Islet of Langerhans (tissue), 1 donor: ENCODE results near the gene AP5S1.
"Not testable (repeated sequence)": the region's sequence is repeated elsewhere in the genome, so short reads cannot be mapped to it uniquely, and the experiment has no call there.

Experiments
- FAIRE-seq: peaks from one replicate; lab custom pipeline; 2011; peaks lifted over from hg19 to GRCh38; lab: Jason Lieb, UNC

Gene AP5S1

DNA sequence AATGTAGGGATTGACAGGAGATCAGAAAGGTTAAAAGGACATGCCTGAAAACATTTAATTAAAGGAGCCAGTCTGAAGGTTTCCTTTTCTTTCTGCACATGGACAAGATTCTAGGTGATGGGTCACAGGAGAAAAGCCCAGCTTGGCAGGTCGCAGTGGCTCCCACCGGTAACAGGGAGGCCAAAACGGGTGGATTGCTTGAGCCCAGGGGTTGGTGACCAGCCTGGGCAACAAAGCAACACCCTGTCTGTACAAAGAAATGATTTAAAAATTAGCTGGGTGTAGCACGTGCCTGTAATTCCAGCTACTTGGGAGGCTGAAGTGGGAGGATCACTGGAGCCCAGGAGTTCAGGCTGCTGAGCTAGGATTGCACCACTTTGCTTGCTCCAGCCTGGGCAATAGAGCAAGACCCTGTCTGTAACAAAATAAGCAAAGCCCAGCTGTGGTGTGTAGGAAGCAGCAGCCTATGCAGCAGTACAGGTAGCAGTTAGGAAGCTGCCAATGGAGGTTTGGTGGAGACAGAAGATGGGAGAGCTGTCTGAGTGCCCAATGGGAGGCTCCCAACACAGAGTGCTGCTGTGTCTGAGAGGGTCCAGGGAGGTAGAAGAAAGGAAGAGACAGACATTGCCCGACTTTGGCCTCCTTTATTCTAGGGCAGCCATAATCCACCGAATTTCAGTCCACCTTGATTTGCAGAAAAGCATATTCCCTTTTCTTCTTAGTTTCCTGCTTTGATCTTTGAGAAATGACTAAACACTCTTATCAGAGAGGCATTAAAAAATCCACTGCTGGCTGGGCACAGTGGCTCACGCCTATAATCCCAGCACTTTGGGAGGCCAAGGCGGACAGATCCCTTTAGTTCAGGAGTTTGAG is 7.1 kb upstream of the AP5S1 start:
- no peak for FAIRE-seq

DNA sequence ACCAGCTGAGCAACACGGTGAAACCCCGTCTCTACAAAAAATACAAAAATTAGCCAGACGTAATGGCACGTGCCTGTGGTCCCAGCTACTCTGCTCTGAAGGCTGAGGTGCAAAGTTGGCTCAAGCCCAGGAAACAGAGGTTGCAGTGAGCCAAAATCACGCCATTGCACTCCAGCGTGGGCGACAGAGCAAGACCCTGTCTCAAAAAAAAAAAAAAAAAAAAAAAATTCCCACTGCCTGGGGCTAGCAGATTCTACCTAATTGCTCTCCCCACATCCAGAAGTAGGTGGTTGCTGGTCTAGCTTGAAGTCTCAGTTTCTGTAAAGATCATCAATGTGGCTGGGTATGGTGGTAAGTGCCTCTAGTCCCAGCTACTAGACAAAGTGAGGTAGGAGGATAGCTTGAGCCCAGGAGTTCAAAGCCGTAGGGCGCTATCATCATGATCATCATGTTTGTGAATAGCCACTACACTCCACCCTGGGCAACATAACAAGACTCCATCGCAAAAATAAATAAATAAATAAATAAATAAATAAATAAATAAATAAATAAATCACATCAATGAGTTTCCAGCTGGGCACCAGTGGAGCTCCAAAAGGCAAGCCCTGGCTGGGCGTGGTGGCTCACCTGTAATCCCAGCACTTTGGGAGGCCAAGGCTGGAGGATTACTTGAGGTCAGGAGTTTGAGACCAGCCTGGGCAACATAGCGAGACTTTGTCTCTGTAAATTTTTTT is 6.3 kb upstream of the AP5S1 start:
- no peak for FAIRE-seq

DNA sequence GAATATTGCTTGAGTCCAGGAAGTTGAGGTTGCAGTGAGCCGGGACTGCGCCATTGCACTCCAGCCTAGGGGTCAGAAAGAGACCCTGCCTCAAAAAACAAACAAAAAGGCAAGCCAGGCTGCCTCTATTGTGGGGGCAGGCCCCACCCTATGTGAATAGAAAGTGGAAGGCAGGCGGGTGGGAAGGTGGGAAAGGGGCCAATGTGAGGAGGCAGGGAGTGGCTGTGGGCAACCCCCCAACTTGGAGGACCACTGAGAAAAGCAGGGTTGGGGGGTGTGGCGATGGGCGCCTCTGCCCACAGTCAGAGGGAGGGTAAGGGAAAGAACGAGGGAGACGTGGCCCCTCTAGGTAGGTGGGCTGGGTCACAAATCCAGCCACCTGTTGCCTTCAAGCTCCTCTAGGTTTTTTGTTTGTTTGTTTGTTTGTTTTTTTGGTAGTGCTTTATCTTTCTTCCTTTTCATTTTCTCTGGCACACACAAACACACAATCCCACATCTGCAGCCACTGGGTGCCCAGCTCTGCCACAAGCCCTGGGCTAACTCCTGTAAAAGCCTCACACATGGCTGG is 5.3 kb upstream of the AP5S1 start:
- no peak for FAIRE-seq

DNA sequence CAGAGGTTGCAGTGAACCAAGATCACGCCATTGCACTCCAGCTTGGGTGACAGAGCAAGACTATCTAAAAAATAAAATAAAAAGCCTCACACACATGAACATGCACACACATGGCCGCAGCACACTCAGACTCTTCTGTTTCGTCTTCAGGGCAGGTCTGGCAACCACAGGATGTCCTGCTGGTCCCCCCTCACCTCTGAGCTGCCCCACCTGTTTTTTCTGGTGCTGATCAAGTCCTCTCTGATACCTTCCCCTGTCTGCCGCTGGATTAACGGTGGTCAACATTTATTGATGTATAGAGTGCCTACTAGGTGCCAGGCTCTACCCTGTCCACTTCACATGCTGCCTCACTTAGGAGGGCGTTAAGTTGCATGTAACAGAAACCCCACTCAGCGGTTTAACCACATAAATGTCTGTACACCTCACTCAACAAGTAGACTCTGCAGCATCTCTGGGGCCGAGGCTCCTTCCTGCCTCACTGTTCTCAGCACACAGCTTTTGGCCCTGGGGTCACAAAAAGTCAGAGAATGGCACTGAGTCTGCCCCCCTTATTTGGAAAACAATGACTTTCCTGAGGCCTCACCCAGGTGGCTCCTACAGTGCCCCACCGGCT is 4.5 kb upstream of the AP5S1 start:
- no peak for FAIRE-seq

DNA sequence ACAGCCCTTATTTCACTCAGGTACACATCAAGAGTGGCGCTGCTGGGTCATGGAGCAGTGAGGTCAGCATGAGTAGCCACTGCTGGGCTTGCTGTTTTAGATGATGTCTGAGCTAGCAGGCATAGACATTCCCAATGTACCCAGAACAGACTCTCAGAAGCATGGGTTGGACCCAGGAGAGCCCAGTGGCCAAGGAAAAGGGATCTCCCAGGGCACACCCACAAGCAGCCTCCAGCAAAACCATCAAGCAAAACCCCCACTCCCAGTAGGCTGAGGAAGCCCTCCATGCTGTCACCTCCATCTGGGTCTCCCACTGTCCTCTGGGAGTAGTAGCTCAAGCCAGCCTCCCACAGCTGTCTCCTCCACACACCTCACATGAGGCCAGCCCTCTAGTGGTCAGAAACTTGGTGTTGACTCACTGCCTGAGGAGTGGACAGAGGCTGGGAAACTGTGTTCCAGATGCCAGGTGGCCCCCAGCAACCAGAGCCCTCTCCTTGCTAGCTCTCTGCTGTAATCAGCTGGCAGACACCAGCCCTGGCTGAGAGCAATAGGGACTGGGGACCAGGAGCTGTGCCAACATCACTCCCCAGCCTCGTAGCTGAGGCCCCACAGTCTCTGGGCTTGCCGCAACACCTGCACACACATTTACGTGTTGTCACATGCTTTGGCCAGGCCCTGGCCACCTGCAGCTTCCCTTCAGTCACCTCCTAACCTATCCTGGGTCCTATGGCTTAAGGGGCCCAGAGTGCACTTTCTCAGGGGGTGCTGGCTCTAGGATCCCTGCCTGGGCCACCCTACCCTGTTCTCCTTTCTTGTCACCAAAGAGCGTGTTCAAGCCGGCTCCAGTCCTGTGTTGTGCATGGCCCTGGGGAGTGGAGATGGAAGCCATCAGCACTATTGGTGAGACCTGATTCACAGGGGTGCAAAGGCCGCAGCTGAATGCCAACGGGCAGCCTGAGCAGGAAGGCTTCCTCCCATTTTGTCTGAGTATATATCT is 1.9 kb upstream of the AP5S1 start:
- no peak for FAIRE-seq

DNA sequence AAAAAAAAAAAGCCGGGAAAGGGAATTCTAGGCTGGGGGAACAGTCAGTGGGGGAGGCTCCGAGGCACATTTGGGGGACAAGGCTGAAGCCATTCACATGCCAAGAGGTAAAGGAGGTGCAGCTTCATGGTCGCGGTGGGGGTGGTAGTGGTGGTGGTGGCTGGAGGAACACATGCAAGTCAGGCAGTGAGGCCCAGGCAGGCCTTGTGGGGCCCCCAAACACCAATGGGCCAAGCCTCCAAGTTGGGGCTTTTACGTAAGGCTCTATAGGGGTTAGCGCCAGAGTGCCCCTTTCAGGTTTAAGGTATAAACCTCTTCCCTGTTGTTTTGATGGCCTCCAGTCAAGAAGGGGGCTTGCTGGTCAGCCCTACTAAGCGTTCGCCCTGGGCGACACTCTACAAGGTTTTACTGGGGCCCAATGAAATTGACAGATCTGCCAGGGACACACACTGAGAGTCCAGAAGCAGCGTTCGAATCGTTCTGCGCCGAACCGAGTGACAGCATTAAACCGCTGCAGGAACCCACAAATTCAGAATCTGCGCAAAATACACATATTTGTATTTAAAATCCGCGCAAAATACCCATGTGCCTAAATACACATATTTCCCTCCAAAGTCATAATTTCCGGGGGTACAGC is 818 bp upstream of the AP5S1 start:
- FAIRE-seq: no peak

DNA sequence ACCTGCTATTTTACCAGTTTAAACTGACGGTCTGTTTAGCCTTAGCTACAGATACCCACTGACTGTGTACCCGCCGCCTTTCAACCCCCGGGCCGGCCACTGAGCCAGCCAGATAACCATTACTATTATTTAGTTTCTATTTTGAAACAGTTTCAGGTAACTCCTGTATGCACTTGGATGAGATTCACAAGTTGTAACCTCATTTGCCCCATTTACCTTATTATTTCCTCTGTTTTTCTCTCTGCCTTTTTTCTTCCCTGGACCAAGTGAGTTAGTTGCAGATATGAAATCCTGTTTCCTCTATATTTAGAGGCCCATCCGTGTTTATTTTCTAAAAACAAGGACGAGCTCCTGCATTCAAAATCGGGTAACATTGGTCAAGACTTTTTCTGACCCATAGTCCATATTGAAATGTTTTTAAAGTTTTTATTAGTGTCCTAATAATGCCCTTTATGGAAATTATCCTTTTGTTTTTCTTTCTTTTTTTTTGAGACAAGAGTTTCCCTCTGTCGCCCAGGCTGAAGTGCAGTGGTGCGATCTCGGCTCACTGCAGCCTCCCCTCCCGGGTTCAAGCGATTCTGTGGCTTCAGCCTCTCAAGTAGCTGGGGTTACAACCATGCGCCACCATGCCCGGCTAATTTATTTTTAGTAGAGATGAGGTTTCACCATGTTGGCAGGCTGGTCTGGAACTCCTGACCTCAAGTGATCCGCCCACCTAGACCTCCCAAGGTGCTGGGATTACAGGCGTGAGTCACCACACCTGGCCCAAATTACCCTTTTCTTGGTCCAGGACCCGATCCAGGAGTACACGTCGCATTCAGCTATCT is 767 bp downstream of the AP5S1 start:
- FAIRE-seq: no peak

DNA sequence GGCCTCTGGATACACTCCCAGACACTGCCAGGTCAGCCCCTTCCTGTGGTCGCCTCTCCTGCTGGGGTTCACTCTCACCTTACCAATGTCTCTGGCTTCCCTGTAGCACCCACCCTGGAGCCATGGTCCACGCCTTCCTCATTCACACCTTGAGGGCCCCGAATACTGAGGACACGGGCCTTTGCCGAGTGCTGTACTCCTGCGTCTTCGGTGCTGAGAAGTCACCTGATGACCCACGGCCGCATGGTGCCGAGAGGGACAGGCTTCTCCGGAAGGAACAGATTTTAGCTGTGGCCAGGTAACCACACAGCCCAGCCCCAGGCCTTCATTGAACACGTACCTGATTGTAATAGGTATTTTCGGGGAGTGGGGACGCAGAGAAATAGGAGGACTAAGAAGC is 1.6 kb downstream of the AP5S1 start:
- no peak for FAIRE-seq

DNA sequence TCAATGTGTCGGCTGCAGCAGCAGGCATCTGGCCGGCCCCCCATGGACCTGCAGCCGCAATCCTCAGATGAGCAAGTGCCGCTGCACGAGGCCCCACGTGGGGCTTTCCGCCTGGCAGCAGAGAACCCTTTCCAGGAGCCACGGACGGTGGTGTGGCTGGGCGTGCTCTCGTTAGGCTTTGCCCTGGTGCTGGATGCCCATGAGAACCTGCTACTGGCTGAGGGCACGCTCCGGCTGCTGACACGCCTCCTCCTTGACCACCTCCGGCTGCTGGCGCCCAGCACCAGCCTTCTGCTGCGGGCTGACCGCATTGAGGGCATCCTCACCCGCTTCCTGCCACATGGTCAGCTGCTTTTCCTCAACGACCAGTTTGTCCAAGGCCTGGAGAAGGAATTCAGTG is 3.5 kb downstream of the AP5S1 start:
- FAIRE-seq: no peak

DNA sequence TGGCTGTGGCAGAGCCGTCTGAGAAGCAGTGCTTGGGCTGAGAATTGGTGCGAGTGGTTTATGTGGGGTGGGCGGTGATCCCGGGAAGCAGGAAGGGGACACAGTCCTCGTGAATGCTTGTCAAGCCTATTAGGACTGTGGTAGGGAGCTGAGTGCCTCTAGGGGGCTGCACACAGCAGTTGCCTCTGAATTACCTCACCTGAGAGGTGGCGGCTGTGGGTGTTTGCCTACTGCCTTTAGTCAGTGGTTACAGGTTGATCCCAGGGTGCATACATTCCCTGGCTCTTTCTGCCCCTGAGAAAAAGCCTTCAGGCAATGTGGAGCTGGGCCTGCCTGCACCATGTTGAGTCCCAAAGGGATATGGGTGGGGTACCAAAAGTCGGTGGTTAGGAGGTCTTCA is 5.2 kb downstream of the AP5S1 start:
- no peak for FAIRE-seq

DNA sequence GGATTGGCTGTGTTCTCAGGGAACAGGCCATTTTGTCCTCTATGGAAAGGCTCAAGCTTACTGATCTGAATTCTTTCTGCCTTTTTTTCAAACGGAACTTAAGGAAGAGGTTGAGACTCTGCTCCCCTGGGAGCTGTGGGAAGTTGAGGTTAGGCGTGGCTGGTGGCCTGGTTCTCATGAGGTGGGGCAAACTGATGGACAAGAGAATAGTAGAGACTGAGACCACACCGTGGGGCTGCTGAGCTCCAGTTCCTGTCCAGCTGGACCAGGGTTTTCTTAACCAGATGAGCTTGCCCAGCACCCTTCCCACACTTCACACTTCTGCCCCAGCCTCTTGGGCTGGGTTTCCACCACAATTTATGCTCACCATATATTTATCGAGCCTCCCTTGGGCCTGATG is 6.1 kb downstream of the AP5S1 start:
- FAIRE-seq: no peak

DNA sequence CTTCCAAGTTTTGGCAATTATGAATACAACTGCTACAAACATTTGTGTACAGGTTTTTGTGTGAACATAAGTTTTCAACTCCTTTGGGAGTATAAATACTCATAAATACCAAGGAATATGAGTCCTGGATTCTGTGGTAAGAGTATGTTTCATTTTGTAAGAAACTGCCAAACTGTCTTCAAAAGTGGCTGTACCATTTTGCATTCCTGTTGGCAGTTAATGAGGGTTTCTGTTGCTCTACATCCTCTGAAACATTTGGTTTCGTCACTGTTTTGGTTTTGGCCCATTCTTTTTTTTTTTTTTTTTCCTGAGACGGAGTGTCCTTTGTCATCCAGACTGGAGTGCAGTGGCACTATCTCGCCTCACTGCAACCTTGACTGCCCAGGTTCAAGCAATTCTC is 8.5 kb downstream of the AP5S1 start:
- FAIRE-seq: no peak

DNA sequence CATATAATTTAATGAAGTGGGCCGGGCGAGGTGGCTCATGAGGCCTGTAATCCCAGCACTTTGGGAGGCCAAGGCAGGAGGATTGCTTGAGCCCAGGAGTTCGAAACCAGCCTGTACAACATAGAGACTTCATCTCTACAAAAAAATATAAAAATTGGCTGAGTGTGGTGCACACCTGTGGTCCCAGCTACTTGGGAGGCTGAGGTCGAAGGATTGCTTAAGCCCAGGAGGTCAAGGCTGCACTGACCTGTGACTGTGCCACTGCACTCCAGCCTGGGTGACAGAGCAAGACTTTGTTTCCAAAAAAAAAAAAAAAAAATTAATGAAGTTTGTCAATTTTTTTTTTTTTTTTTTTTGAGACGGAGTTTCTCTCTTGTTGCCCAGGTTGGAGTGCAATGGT is 9.5 kb downstream of the AP5S1 start:
- FAIRE-seq: not testable (repeated sequence)

DNA sequence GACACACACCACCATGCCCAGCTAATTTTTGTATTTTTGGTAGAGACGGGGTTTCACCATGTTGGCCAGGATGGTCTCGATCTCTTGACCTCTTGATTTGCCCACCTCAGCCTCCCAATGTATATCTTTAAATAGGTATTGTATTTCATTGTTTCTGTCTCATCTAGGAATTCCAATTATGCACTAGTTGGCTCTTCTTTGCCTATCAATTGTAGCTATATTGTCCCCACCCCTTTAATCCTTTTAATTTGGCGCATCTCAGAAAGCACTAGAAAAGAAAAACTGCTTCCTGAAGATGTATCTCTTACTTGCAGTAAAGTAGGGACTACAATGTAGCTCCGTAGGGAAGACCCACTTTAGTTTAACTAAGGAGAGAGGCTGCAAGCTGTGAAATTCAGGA is 15.8 kb downstream of the AP5S1 start:
- FAIRE-seq: no peak

DNA sequence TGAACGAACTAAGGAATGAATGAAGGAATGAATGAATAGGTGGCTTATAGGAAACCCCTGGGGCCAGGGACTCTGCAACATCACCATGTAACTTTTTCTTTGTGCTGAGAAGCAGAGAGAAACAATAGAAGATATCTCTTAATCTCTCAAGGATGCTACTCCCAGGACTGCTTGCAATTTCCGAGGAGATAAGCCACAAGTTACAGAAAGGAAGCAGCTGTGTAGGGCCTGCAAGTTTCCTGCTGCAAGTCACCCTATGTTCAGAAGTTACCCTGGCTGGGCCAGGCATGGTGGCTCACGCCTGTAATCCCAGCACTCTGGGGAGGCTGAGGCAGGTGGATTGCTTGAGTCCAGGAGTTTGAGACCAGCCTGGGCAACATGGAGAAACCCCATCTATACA is 19.0 kb downstream of the AP5S1 start:
- FAIRE-seq: no peak

DNA sequence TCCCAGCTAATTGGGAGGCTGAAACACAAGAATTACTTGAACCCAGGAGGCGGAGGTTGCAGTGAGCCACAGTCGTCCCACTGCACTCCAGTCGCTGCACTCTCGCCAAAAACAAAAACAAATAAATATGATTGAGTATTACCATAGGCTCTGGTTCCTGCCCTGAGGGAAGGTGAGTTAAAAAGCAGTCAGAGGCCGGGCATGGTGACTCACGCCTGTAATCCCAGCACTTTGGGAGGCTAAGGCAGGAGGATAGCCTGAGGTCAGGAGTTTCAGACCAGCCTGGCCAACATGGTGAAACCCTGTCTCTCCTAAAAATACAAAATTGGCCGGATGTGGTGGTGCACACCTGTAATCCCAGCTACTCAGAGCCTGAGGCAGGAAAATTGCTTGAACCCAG is 19.9 kb downstream of the AP5S1 start:
- FAIRE-seq: not testable (repeated sequence)

DNA sequence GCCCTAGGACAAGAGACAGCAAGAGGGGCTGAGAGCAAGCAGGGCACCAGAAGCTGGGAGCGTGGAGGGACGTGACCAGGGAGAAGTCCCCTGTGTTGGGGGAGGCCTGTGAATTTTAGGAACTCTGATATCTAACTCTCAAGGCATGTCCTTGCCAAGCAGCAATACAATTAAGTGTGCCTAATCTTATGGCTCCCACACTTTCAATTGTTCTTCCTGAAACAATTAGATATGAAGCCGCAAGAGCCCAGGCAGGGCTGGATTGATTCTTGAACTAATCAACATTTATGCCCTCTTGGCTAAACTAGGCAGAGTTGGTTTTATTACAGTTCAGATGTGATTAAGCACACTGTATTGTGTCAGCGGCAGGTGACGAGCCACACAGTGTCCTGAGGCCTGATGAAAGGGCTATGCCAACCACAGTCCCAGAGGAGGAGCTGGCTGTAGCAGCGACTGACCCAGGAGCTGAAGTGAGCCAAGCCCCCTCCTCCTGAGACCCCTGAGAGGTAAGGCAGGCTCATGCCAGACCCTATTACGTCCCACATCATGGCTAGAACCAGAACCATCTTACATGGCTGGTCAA is 22.1 kb downstream of the AP5S1 start:
- no peak for FAIRE-seq

DNA sequence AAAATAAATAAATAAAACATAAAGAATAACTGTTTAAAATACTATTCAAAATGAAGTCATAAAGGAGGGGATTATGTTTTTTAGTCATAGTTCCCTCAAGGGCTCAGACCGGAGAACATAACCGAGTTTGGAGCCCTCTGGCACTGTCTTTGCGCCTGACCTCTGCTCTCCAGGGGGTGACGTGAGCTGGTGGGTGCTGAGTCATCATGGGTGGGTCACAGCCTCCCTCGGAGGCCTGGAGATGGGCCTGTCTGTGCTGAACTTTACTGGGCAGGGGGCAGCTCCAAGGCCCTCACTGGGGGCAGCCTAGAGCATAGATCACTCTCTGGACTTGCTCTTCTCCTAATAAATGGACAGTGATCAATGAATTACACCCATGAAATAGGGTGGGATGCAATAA is 23.1 kb downstream of the AP5S1 start:
- no peak for FAIRE-seq

DNA sequence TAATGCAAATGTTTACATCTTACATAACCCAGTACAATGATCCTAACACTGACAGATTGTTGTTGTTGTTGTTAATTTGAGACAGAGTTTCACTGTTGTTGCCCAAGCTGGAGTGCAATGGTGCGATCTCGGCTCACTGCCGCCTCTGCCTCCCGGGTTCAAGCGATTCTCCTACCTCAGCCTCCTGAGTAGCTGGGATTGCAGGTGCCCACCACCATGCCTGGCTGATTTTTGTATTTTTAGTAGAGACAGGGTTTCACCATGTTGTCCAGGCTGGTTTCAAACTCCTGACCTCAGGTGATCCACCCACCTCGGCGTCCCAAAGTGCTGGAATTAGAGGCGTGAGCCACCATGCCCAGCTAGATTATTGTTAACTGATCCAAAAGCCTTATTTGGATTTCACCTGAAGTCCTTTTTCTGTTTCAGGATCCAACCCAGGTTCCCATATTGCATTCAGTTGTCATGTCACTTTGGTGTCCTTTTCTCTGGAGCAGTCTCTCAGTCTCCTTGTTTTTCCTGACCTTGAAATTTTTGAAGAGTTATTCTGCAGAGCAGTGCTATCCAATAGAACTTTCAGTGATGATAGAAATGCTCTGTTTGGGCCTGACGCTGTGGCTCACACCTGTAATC is 23.8 kb downstream of the AP5S1 start:
- FAIRE-seq: not testable (repeated sequence)

DNA sequence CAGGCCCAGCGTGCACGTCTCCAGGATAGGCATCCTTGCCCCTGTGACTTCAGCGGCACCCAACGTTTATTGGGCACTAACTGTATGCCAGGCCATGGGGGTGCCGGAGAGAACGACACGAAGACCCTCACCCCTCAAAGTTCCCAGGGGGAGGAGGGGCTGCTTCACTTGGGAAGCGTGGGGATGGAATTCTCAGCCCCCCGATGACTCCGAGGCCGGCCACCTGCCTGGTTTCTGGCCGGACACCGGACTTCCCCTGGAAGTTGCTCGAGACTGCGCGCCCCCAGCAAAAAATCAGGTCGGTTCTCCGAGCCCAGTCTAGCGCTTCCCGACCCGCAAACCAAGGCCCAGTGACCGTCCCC is 26.0 kb downstream of the AP5S1 start:
- no peak for FAIRE-seq
